ENCODE data around the gene FBXL19. TPM values are rescaled to one million over a fixed set of nuclear protein-coding genes. Genes with fewer than 3 reads are reported as not detected.
A peak's percentile ranks its signal among the peaks of the same experiment; 100 is the strongest.

FBXL19 gene
- total and polyA plus RNA-seq, 5 donors from 2014 or later: 0.14 to 13.0 (median 0.19) TPM; not detected in 1

DNA sequence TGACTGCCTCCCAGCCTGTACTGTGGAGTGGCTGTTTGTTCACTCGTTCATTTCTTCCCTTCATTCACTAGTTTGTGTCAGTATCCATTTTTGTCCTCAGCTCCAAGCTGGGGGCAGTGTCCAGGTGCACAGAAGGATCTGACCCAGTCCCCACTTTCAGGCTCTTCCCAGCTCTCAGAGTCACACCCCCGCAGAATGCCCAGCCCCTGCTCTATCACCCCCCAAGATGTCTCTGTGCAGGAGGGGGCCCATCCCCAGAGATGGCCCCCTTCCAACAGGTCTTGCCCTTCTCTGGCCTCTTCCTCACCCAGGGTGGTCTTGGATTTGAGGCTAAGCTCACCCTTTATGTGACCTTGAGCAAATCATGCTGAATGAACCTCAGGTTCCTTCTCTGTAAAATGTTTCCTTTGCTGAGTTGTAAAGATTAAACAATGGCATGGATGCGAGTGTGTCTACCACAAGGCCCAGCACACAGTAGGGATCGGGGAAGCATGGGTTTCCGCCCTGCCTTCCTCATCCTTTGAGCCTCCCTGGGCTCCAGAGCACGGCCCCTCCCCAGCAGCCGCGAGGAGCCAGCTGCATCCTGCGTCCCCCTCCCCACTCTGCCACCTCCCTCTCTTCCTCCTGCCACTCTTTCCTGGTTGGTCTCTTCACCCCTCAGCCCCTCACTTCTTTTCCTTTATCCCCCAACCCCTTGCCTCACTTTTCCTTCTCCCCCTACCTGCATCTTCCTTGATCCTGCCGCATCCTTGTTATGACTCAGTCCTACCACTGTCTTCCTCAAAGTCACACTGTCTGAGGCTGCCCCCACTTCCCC, 2.8 kb downstream of the FBXL19 start:
- ATAC-seq (ENCODE audit: low read depth in 2 of 2): no peak

DNA sequence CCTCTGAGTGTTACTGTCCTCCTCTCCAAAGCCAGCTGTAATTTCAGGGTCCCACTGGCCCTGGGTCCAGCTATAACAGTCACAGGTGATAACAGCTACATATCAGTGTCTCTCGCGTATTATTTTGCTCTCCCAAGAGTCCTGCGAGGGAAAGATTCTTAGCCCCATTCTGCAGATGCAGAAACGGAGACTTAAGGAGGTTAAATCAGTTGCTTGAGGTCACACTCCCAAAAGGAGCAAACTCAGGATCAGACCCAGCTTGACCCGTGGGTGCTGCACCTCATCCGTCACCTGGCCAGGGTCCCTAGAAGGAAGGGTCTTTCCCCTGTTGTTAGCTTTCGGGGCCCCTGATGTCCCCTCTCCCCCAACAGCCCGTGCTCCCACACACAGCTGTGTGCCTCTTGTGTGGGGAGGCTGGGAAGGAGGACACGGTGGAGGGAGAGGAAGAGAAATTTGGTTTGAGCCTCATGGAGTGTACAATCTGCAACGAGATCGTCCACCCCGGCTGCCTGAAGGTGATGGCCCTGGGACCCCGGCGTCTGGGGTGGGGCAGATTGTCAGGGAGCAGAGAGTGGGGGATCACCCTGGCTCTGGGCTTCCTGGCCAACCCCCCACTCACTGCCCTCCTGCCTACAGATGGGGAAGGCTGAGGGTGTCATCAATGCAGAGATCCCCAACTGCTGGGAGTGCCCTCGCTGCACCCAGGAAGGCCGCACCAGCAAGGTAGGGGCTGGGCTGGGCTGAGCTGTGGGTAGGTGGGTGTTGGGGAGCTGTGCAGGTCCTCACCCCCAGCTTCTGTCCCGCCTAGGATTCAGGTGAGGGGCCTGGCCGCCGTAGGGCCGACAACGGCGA, 3.8 kb downstream of the FBXL19 start:
- H3K4me1 ChIP-seq (ENCODE audit: control insufficient read depth, insufficient read depth, low read length, poor library complexity, severe bottlenecking): peaks cover 17% of the 10 kb centered on the region
- H3K36me3 Mint-ChIP-seq: peaks cover 9% of the 10 kb centered on the region
- DNase-seq (no peak), ATAC-seq (ENCODE audit: low read depth in 2 of 2) (no peak)
- H3K9me3 Mint-ChIP-seq: no peaks in the 10 kb centered on the region
- peaks cover 2% of the 10 kb centered on the region for H3K36me3 ChIP-seq (ENCODE audit: control insufficient read depth, insufficient read depth, low read length)
- H3K27me3 Mint-ChIP-seq: no peaks in the 10 kb centered on the region
- peaks cover 4 to 22% (median 7%) of the 10 kb centered on the region in 4 donors for H3K4me1 Mint-ChIP-seq
- H3K27ac ChIP-seq (ENCODE audit: insufficient read depth, low read length, poor library complexity, severe bottlenecking): no peak overlapping the region
- no peaks in the 10 kb centered on the region for H3K27me3 ChIP-seq (ENCODE audit: control insufficient read depth, insufficient read depth, low read length)
- H3K9me3 ChIP-seq (ENCODE audit: control insufficient read depth in 2 of 2, low read length in 2 of 2): no peaks in the 10 kb centered on the region
- no peak overlapping the region for H3K4me3 ChIP-seq (ENCODE audit: low read depth, low read length)
- H3K27ac Mint-ChIP-seq: peak overlapping the region in 2 of 3 donors; percentile 55 to 88
- peak overlapping the region in 3 of 4 donors; percentile 11 to 39 (median 20) for H3K4me3 Mint-ChIP-seq

More for the DNA sequence above, 2.8 kb downstream of the FBXL19 start:
- no peak overlapping the region for H3K4me3 ChIP-seq (ENCODE audit: low read depth, low read length)
- H3K27me3 Mint-ChIP-seq: no peaks in the 10 kb centered on the region
- no peaks in the 10 kb centered on the region for H3K36me3 ChIP-seq (ENCODE audit: control insufficient read depth, insufficient read depth, low read length)
- H3K36me3 Mint-ChIP-seq: peaks cover 8% of the 10 kb centered on the region
- no peaks in the 10 kb centered on the region for H3K9me3 ChIP-seq (ENCODE audit: control insufficient read depth in 2 of 2, low read length in 2 of 2)
- H3K27me3 ChIP-seq (ENCODE audit: control insufficient read depth, insufficient read depth, low read length): no peaks in the 10 kb centered on the region
- H3K27ac ChIP-seq (ENCODE audit: insufficient read depth, low read length, poor library complexity, severe bottlenecking): no peak overlapping the region
- no peaks in the 10 kb centered on the region for H3K9me3 Mint-ChIP-seq
- peaks cover 4 to 27% (median 7%) of the 10 kb centered on the region in 4 donors for H3K4me1 Mint-ChIP-seq
- H3K4me3 Mint-ChIP-seq: peak overlapping the region; percentile 57 to 95 (median 70)
- peaks cover 26% of the 10 kb centered on the region for H3K4me1 ChIP-seq (ENCODE audit: control insufficient read depth, insufficient read depth, low read length, poor library complexity, severe bottlenecking)
- DNase-seq: no peak
- H3K27ac Mint-ChIP-seq: peak overlapping the region in 2 of 3 donors; percentile 55 to 93

DNA sequence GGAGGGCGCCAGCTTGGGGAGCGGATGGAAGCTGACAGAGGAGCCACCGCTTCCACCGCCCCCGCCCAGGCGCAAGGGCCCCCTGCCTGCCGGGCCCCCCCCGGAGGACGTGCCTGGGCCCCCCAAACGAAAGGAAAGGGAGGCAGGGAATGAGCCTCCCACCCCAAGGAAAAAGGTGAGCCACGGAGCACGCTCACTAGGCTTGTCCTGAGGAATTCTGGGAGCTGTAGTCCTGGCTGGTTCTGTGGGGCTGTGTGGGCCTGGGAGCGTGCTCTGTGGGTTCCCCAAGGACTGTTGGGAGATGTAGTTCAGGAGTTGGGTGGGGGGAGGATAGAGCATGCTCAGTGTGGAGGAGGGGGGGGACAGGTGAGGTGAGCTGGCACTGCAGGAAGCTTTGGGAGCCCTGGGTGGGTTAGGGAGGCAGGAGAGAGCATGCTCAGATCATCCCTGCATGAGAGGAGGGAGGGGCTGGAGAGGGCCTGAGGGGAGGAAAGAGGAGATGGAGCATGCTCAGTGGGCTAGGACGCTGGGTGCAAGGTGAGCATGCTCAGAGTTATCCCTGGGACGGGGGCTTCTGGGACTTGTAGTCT, 4.5 kb downstream of the FBXL19 start:
- H3K27ac Mint-ChIP-seq: peak overlapping the region in 1 of 3 donors; percentile 36
- DNase-seq: peak in 1 of 3 donors; percentile 50

DNA sequence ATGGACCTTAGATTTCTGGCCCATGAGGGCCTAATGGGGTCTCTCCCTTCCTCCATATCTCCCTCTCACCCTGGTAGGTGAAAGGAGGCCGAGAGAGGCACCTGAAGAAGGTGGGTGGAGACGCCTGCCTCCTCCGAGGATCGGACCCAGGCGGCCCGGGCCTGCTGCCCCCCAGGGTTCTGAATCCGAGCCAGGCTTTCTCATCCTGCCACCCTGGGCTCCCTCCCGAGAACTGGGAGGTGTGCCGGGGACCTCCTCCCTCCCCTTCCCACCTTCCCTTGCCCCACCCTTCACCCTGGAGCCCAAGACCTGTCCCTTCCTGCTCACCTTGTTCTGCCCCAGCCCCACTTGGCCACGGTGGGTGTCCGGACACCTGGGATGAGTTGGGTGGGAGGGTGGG, 5.0 kb downstream of the FBXL19 start:
- Histone ChIP-seq H3K27me3 (ENCODE audit: control insufficient read depth, insufficient read depth, low read length) (no peaks in the 10 kb centered on the region), H3K9me3 (ENCODE audit: control insufficient read depth in 2 of 2, low read length in 2 of 2) (no peaks in the 10 kb centered on the region), H3K4me3 (ENCODE audit: low read depth, low read length) (no peak overlapping the region), H3K4me1 (ENCODE audit: control insufficient read depth, insufficient read depth, low read length, poor library complexity, severe bottlenecking) (peaks cover 16% of the 10 kb centered on the region), H3K27ac (ENCODE audit: insufficient read depth, low read length, poor library complexity, severe bottlenecking) (no peak overlapping the region), H3K36me3 (ENCODE audit: control insufficient read depth, insufficient read depth, low read length) (peaks cover 6% of the 10 kb centered on the region)
- H3K4me1 Mint-ChIP-seq: peaks cover 4 to 15% (median 7%) of the 10 kb centered on the region in 4 donors
- DNase-seq (no peak), ATAC-seq (ENCODE audit: low read depth in 2 of 2) (no peak)
- no peak overlapping the region for H3K27ac Mint-ChIP-seq
- peak overlapping the region in 1 of 4 donors; percentile 35 for H3K4me3 Mint-ChIP-seq
- no peaks in the 10 kb centered on the region for H3K9me3 Mint-ChIP-seq
- peaks cover 14% of the 10 kb centered on the region for H3K36me3 Mint-ChIP-seq
- H3K27me3 Mint-ChIP-seq: no peaks in the 10 kb centered on the region

More for the DNA sequence above, 4.5 kb downstream of the FBXL19 start:
- Mint-ChIP-seq H3K27me3 (no peaks in the 10 kb centered on the region), H3K36me3 (peaks cover 14% of the 10 kb centered on the region), H3K4me1 (peaks cover 4 to 19% (median 7%) of the 10 kb centered on the region in 4 donors), H3K4me3 (peak overlapping the region in 1 of 4 donors; percentile 25), H3K9me3 (no peaks in the 10 kb centered on the region)
- Histone ChIP-seq H3K9me3 (ENCODE audit: control insufficient read depth in 2 of 2, low read length in 2 of 2) (no peaks in the 10 kb centered on the region), H3K4me3 (ENCODE audit: low read depth, low read length) (no peak overlapping the region), H3K36me3 (ENCODE audit: control insufficient read depth, insufficient read depth, low read length) (peaks cover 6% of the 10 kb centered on the region), H3K27ac (ENCODE audit: insufficient read depth, low read length, poor library complexity, severe bottlenecking) (no peak overlapping the region), H3K27me3 (ENCODE audit: control insufficient read depth, insufficient read depth, low read length) (no peaks in the 10 kb centered on the region), H3K4me1 (ENCODE audit: control insufficient read depth, insufficient read depth, low read length, poor library complexity, severe bottlenecking) (peaks cover 16% of the 10 kb centered on the region)
- ATAC-seq (ENCODE audit: low read depth in 2 of 2): no peak

DNA sequence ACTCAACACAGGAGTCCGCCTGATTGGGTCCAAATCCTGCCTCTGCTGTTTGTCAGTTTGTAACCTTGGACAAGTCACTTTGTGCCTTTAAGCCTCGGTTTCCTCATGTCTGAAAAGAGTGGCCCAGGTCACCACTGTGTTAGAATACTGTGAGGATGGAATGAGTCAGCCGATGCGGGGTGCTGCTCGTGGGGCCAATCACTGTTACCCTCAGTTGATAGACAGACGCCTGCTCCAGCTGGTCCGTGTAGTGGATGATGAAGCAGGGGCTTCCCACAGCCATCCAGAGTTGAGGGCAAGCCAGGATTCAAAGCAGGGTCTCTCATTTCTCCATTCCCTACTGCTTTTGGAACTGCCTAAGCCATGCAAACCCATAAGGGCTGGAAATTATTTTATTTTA, 5.8 kb downstream of the FBXL19 start:
- peaks cover 4 to 15% (median 7%) of the 10 kb centered on the region in 4 donors for H3K4me1 Mint-ChIP-seq
- H3K36me3 ChIP-seq (ENCODE audit: control insufficient read depth, insufficient read depth, low read length): peaks cover 6% of the 10 kb centered on the region
- no peak for DNase-seq
- no peaks in the 10 kb centered on the region for H3K9me3 ChIP-seq (ENCODE audit: control insufficient read depth in 2 of 2, low read length in 2 of 2)
- peaks cover 8% of the 10 kb centered on the region for H3K4me1 ChIP-seq (ENCODE audit: control insufficient read depth, insufficient read depth, low read length, poor library complexity, severe bottlenecking)
- H3K4me3 Mint-ChIP-seq: peak overlapping the region in 1 of 4 donors; percentile 35
- no peaks in the 10 kb centered on the region for H3K9me3 Mint-ChIP-seq
- no peak for ATAC-seq (ENCODE audit: low read depth in 2 of 2)
- peaks cover 14% of the 10 kb centered on the region for H3K36me3 Mint-ChIP-seq
- no peak overlapping the region for H3K27ac Mint-ChIP-seq
- no peak overlapping the region for H3K27ac ChIP-seq (ENCODE audit: insufficient read depth, low read length, poor library complexity, severe bottlenecking)
- H3K27me3 Mint-ChIP-seq: no peaks in the 10 kb centered on the region
- no peak overlapping the region for H3K4me3 ChIP-seq (ENCODE audit: low read depth, low read length)
- H3K27me3 ChIP-seq (ENCODE audit: control insufficient read depth, insufficient read depth, low read length): no peaks in the 10 kb centered on the region

DNA sequence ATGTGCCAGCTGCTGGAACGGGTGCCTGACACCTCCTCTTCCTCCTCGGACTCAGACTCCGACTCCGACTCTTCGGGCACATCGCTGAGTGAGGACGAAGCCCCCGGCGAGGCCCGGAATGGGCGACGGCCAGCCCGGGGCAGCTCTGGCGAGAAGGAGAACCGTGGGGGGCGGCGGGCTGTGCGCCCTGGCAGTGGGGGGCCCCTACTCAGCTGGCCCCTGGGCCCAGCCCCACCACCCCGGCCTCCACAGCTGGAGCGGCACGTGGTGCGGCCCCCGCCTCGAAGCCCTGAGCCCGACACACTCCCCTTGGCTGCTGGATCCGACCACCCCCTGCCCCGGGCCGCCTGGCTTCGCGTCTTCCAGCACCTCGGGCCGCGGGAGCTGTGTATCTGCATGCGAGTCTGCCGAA, 6.8 kb downstream of the FBXL19 start:
- Mint-ChIP-seq H3K27me3 (no peaks in the 10 kb centered on the region), H3K27ac (no peak overlapping the region), H3K36me3 (peaks cover 14% of the 10 kb centered on the region), H3K4me3 (no peak overlapping the region), H3K9me3 (no peaks in the 10 kb centered on the region), H3K4me1 (peaks cover 5 to 17% (median 10%) of the 10 kb centered on the region in 4 donors)
- H3K9me3 ChIP-seq (ENCODE audit: control insufficient read depth in 2 of 2, low read length in 2 of 2): no peaks in the 10 kb centered on the region
- H3K4me3 ChIP-seq (ENCODE audit: low read depth, low read length): no peak overlapping the region
- peaks cover 6% of the 10 kb centered on the region for H3K36me3 ChIP-seq (ENCODE audit: control insufficient read depth, insufficient read depth, low read length)
- H3K27ac ChIP-seq (ENCODE audit: insufficient read depth, low read length, poor library complexity, severe bottlenecking): no peak overlapping the region
- no peaks in the 10 kb centered on the region for H3K27me3 ChIP-seq (ENCODE audit: control insufficient read depth, insufficient read depth, low read length)
- DNase-seq: no peak
- H3K4me1 ChIP-seq (ENCODE audit: control insufficient read depth, insufficient read depth, low read length, poor library complexity, severe bottlenecking): no peaks in the 10 kb centered on the region
- no peak for ATAC-seq (ENCODE audit: low read depth in 2 of 2)

DNA sequence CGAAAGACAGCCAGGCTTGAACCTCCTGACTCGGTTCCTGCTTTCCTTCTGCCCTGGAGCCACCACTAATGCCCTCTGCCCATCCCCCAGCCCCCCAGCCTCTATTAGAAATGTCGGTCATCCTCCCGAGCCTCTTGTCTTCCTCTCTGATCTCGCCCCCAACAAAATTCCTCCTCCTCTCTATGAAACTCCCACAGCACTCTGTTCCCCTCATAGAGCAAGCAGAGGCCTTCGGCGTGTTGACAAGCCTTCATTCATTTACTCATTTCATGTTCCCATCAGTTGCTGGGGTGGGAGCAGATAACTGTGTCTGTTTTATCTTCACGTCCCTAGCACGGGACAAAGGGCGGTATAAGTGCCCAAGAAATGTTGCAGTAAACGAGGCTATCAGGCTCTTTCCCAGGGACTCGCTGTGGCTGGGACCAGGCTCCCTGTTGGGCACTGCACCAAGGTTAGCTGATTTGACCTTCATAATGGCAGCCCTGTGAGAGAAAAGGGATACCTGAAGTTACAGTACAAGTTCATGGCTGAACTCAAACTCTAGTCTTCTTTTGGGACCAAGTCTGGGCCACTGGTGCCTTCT, 7.8 kb downstream of the FBXL19 start:
- H3K4me3 Mint-ChIP-seq: peak overlapping the region in 1 of 4 donors; percentile 67
- H3K4me3 ChIP-seq (ENCODE audit: low read depth, low read length): no peak overlapping the region
- H3K4me1 Mint-ChIP-seq: peaks cover 5 to 20% (median 8%) of the 10 kb centered on the region in 4 donors
- no peak for ATAC-seq (ENCODE audit: low read depth in 2 of 2)
- H3K27ac Mint-ChIP-seq: no peak overlapping the region
- H3K9me3 Mint-ChIP-seq: no peaks in the 10 kb centered on the region
- no peaks in the 10 kb centered on the region for H3K27me3 ChIP-seq (ENCODE audit: control insufficient read depth, insufficient read depth, low read length)
- H3K4me1 ChIP-seq (ENCODE audit: control insufficient read depth, insufficient read depth, low read length, poor library complexity, severe bottlenecking): no peaks in the 10 kb centered on the region
- H3K36me3 Mint-ChIP-seq: peaks cover 14% of the 10 kb centered on the region
- no peak for DNase-seq
- H3K27ac ChIP-seq (ENCODE audit: insufficient read depth, low read length, poor library complexity, severe bottlenecking): no peak overlapping the region
- H3K9me3 ChIP-seq (ENCODE audit: control insufficient read depth in 2 of 2, low read length in 2 of 2): no peaks in the 10 kb centered on the region
- H3K36me3 ChIP-seq (ENCODE audit: control insufficient read depth, insufficient read depth, low read length): peaks cover 6% of the 10 kb centered on the region
- no peaks in the 10 kb centered on the region for H3K27me3 Mint-ChIP-seq

Measured in CD4-positive, CD25-positive, alpha-beta regulatory T cell (primary cell).